K562 (cell line): ENCODE results near the gene LINGO3. TPM values are rescaled to one million over a fixed set of nuclear protein-coding genes. Genes with fewer than 3 reads are reported as not detected.

ENCODE experiments used
- BRD4 ChIP-seq: fragments of 200-600 bp; sonication (generic); IDR thresholded peaks from 2 replicates; pipeline ENCODE4 v1.6.1; 2017; ENCODE audit warnings: inconsistent platforms
- CHD1 ChIP-seq: fragments of 200-600 bp; sonication (generic); IDR thresholded peaks from one replicate; pipeline ENCODE4 v1.6.1; 2012; ENCODE audit warnings: mild to moderate bottlenecking, moderate library complexity, low read length, inconsistent platforms
- COPS2 ChIP-seq: fragments of 450-650 bp; conservative IDR thresholded peaks from 2 replicates; pipeline ENCODE4 v1.6.1; 2016; ENCODE audit warnings: mild to moderate bottlenecking, moderate library complexity
- CREB3L1 ChIP-seq: fragments of 450-650 bp; IDR thresholded peaks from 2 replicates; pipeline ENCODE4 v1.6.1; 2014; ENCODE audit warnings: low read depth, mild to moderate bottlenecking, moderate library complexity, borderline replicate concordance
- ETS1 ChIP-seq: conservative IDR thresholded peaks from 2 replicates; pipeline ENCODE4 v1.6.1; 2011; ENCODE audit warnings: low read depth, mild to moderate bottlenecking, low read length; ENCODE audit not compliant: control insufficient read depth
- GATAD2A ChIP-seq: fragments of 450-650 bp; IDR thresholded peaks from 2 replicates; pipeline ENCODE4 v1.6.1; 2017
- GATAD2B ChIP-seq: fragments of 450-650 bp; IDR thresholded peaks from 2 replicates; pipeline ENCODE4 v1.6.1; 2017; ENCODE audit warnings: mild to moderate bottlenecking, borderline replicate concordance
- GTF3C2 ChIP-seq: IDR thresholded peaks from 3 replicates; pipeline ENCODE4 v1.6.1; 2011; ENCODE audit warnings: borderline replicate concordance, mild to moderate bottlenecking, moderate library complexity; ENCODE audit not compliant: insufficient read length; ENCODE audit errors: extremely low read depth
- ILF3 ChIP-seq: fragments of 450-650 bp; IDR thresholded peaks from 2 replicates; pipeline ENCODE4 v1.6.1; 2018; ENCODE audit warnings: antibody characterized with exemption, mild to moderate bottlenecking, moderate library complexity, borderline replicate concordance
- POLR2B ChIP-seq: fragments of 450-650 bp; IDR thresholded peaks from 2 replicates; pipeline ENCODE4 v1.6.1; 2018; ENCODE audit warnings: low read depth; ENCODE audit not compliant: partially characterized antibody
- POLR2G ChIP-seq: fragments of 200-400 bp; formaldehyde crosslinking; IDR thresholded peaks from 2 replicates; pipeline ENCODE4 v1.6.1; 2017; ENCODE audit warnings: low read depth, mild to moderate bottlenecking, antibody characterized with exemption, low read length, moderate library complexity
- POLR3A ChIP-seq: IDR thresholded peaks from 2 replicates; pipeline ENCODE4 v1.6.1; 2011; ENCODE audit warnings: borderline replicate concordance, mild to moderate bottlenecking, moderate library complexity; ENCODE audit not compliant: insufficient read length, insufficient read depth; ENCODE audit errors: extremely low read depth
- RBFOX2 ChIP-seq: fragments of 200-400 bp; formaldehyde crosslinking; IDR thresholded peaks from 2 replicates; pipeline ENCODE4 v1.6.1; 2017; ENCODE audit warnings: low read depth, mild to moderate bottlenecking, low read length, moderate library complexity
- STAT6 ChIP-seq: sonication (generic); formaldehyde crosslinking; IDR thresholded peaks from 2 replicates; pipeline ENCODE4 v1.8.1; 2023; ENCODE audit warnings: mild to moderate bottlenecking, missing genetic modification reagents
- TAF7 ChIP-seq: fragments of 450-650 bp; IDR thresholded peaks from 2 replicates; pipeline ENCODE4 v1.6.1; 2016; ENCODE audit warnings: missing genetic modification characterization, missing compliant biosample characterization
- ZBED1 ChIP-seq: IDR thresholded peaks from 2 replicates; pipeline ENCODE4 v1.6.1; 2014
- ZNF239 ChIP-seq: fragments of 250-450 bp; sonication (Bioruptor Pico); IDR thresholded peaks from 2 replicates; pipeline ENCODE4 v1.4.0; 2020; ENCODE audit warnings: mild to moderate bottlenecking
- polyA plus RNA-seq, 8 experiments: library from polyadenylated mRNA; depleted of rRNA in 4 of 8; stranded (reverse) in 5 of 8; unstranded in 3 of 8; fragments of >200 nt; fragmentation: Nextera tagmentation in 2 of 8; fragmentation: Illumina TruSeq in 1 of 8; extraction: Ambion mirVana in 2 of 8; extraction: Trizol in 1 of 8; gene quantifications; 2 replicates each; pipeline versions ENCODE4 v1.2.1 to v1.2.3, GENCODE V29; 2011 to 2014; ENCODE audit warnings: inconsistent platforms in 1 of 8, missing spikeins in 1 of 8
- total RNA-seq, 7 experiments: library from RNA; depleted of rRNA in 6 of 7; stranded (reverse); fragments of >200 nt in 6 of 7; fragmentation: Illumina TruSeq in 2 of 7; extraction: Trizol in 2 of 7; gene quantifications; 2 replicates each; pipeline versions ENCODE4 v1.2.1 to v1.2.3, GENCODE V29; 2011 to 2021; ENCODE audit warnings: low replicate concordance in 1 of 7
- TF ChIP-seq, protein P1 (sequence below): sonication (generic); formaldehyde crosslinking; IDR thresholded peaks from 2 replicates; pipeline ENCODE4 v1.8.0; 2022; ENCODE audit warnings: mild to moderate bottlenecking, missing genetic modification reagents

The LINGO3 gene
- total and polyA plus RNA-seq, 9 of the 15 experiments (the other 6 are each of a cell fraction or from before 2014, with no cell fraction given): 0.03 to 0.05 (median 0.03) TPM; not detected in 6

- TF ChIP-seq GTF3C2 (no peak), GATAD2B (peak; percentile 67; the same call in 1 of the 2 replicates), GATAD2A (no peak), RBFOX2 (peak; percentile 96), ZBED1 (peak; percentile 52; the same call in 1 of the 2 replicates), ZNF239 (CRISPR knock-in tag) (no peak), POLR2B (peak; percentile 97), BRD4 (peak; percentile 75; the same call in 1 of the 2 replicates), CHD1 (peak; percentile 84), ILF3 (0 out of 2 replicates have a peak, but pooled peaks have one; percentile 56), POLR3A (no peak), CREB3L1 (peak; percentile 78; the same call in 1 of the 2 replicates), POLR2G (peak; percentile 95), TAF7 (tag) (peak; percentile 72; the same call in 1 of the 2 replicates), COPS2 (no peak), STAT6 (CRISPR knock-in tag) (0 out of 2 replicates have a peak, but pooled peaks have one; percentile 59), ETS1 (peak; percentile 44)
- TF ChIP-seq, protein P1, sequence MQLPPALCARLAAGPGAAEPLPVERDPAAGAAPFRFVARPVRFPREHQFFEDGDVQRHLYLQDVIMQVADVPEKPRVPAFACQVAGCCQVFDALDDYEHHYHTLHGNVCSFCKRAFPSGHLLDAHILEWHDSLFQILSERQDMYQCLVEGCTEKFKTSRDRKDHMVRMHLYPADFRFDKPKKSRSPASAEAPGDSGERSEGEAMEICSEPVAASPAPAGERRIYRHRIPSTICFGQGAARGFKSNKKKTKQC (CRISPR knock-in tag): peak; percentile 61; the same call in 1 of the 2 replicates
Observed at GRCh38 chr19:2328401-2329148, 20.6 kb upstream of the LINGO3 start, which contains the start of the genes LSM7 and SPPL2B (continued).
